ENCODE data around the gene RRP36. TPM values are rescaled to one million over a fixed set of nuclear protein-coding genes. Genes with fewer than 3 reads are reported as not detected.

The RRP36 gene
- total and polyA plus RNA-seq, 9 of the 15 experiments (the other 6 are each of a cell fraction or from before 2014, with no cell fraction given), result 27.6 to 150 (median 114) TPM

DNA sequence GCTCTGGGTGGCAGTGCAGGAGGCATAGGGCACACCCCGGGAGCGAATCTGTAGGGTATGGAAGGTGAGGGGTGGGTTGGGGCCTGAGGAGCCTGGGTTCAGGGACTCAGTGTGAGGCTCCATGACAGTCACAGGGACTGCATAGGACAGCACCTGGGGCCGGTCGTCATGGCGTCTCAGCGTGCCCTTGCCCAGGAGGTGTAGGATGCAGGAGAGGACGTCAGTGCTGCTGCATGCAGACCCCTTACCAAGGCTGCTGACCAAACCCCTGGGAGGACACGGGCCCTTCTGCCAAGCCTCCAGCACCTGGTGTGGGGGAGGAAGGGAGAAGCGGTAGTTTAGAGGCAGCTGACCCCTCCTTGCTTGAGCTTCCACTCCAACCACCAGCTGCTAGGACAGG is 16.3 kb downstream of the RRP36 start:
- Histone ChIP-seq H3K9ac (ENCODE audit: insufficient read depth in 1 of 2, low read depth in 2 of 2, low read length in 2 of 2) (peak overlapping the region in 1 of 2 experiments; percentile 67; a peak in 2 of 4 replicates), H3K9me1 (ENCODE audit: control insufficient read depth, insufficient read depth, low read length) (peaks cover 6% of the 10 kb centered on the region), H3K27ac (ENCODE audit: extremely low read depth, low read depth, low read length) (no peak overlapping the region), H3K4me1 (replicated peaks in 1 of 2; ENCODE audit: control insufficient read depth in 2 of 2, insufficient read depth in 2 of 2, low read length in 2 of 2) (peaks cover 0 to 10% of the 10 kb centered on the region in 2 experiments; a peak in 3 of 5 replicates), H3K27me3 (ENCODE audit: control insufficient read depth in 2 of 2, insufficient read depth in 2 of 2, low read length in 2 of 2) (no peaks in the 10 kb centered on the region), H3K4me2 (ENCODE audit: insufficient read depth, low read length) (no peak overlapping the region), H3K36me3 (ENCODE audit: control insufficient read depth, insufficient read depth, low read length) (peaks cover 75% of the 10 kb centered on the region), H4K20me1 (replicated peaks; ENCODE audit: control insufficient read depth, insufficient read depth, low read length) (no peaks in the 10 kb centered on the region; the same call in 1 of the 2 replicates), H2AFZ (ENCODE audit: low read depth, low read length) (no peak overlapping the region), H3K79me2 (ENCODE audit: control insufficient read depth, insufficient read depth, low read length) (no peaks in the 10 kb centered on the region), H3K4me3 (no peak overlapping the region), H3K9me3 (replicated peaks; ENCODE audit: control insufficient read depth, insufficient read depth, low read depth, low read length) (no peaks in the 10 kb centered on the region)
- CTCF ChIA-PET (ENCODE audit: low intra/inter-chr PET ratio), result no interaction called here
- intact Hi-C loops (cut with micrococcal nuclease) (no loop called here), in situ Hi-C loops (cut with MboI) (no loop called here)
- no peak for DNase-seq (ENCODE audit: extremely low read depth in 1 of 4, low spot score in 3 of 4)
- FAIRE-seq, result no peak
- ATAC-seq, result no peak
- 72% methylated on average over 9 of the region's 9 CpGs for WGBS (ENCODE audit: insufficient coverage, low coverage, missing lambda C conversion rate)
- BruUV-seq (replicated peaks), result no TSS peak
- POLR2A ChIA-PET, result interaction anchor here (0.6 to 5.7 kb wide), 5 partner anchors 8 to 106 kb away, joined by 4 to 22 read pairs (median 6); partner anchors contain the start of genes CUL7 and RRP36
- TF ChIP-seq POLR2G (IDR thresholded peaks at IDR 0.05; ENCODE audit: low read depth, low read length) (peak; percentile 50), RBFOX2 (IDR thresholded peaks at IDR 0.05; ENCODE audit: low read depth, low read length) (peak; percentile 40; the same call in 1 of the 2 replicates)
- TF ChIP-seq, protein P1, sequence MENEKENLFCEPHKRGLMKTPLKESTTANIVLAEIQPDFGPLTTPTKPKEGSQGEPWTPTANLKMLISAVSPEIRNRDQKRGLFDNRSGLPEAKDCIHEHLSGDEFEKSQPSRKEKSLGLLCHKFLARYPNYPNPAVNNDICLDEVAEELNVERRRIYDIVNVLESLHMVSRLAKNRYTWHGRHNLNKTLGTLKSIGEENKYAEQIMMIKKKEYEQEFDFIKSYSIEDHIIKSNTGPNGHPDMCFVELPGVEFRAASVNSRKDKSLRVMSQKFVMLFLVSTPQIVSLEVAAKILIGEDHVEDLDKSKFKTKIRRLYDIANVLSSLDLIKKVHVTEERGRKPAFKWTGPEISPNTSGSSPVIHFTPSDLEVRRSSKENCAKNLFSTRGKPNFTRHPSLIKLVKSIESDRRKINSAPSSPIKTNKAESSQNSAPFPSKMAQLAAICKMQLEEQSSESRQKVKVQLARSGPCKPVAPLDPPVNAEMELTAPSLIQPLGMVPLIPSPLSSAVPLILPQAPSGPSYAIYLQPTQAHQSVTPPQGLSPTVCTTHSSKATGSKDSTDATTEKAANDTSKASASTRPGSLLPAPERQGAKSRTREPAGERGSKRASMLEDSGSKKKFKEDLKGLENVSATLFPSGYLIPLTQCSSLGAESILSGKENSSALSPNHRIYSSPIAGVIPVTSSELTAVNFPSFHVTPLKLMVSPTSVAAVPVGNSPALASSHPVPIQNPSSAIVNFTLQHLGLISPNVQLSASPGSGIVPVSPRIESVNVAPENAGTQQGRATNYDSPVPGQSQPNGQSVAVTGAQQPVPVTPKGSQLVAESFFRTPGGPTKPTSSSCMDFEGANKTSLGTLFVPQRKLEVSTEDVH (IDR thresholded peaks at IDR 0.05; ENCODE audit: low read depth, partially characterized antibody), result no peak

Measured in K562 (cell line).